Muscle of leg (tissue), 11 donors: ENCODE results near the gene ASTN2. TPM values are rescaled to one million over a fixed set of nuclear protein-coding genes. Genes with fewer than 3 reads are reported as not detected.
"Not testable (repeated sequence)": the region's sequence is repeated elsewhere in the genome, so short reads cannot be mapped to it uniquely, and the experiment has no call there.

Experiments
- DNase-seq: peaks from one replicate; pipeline ENCODE4 v3.0.0; 2013
- H3K27ac ChIP-seq: one replicate; pipeline ENCODE4 v1.5.1; 2013; ENCODE audit warnings: mild to moderate bottlenecking, low read length, control low read depth
- H3K27me3 ChIP-seq: one replicate; pipeline ENCODE4 v1.6.1; 2013; ENCODE audit warnings: low read length; ENCODE audit not compliant: control insufficient read depth, insufficient read depth
- H3K36me3 ChIP-seq: one replicate; pipeline ENCODE4 v1.6.1; 2013; ENCODE audit warnings: low read length; ENCODE audit not compliant: control insufficient read depth, insufficient read depth
- H3K4me1 ChIP-seq: one replicate; pipeline ENCODE4 v1.6.1; 2013; ENCODE audit warnings: low read length; ENCODE audit not compliant: control insufficient read depth, insufficient read depth
- H3K4me3 ChIP-seq: one replicate; pipeline ENCODE4 v1.5.1; 2013; ENCODE audit warnings: low read length, control low read depth
- H3K9me3 ChIP-seq: replicated peaks from 2 replicates; pipeline ENCODE4 v1.6.1; 2013; ENCODE audit warnings: low read depth, low read length; ENCODE audit not compliant: control insufficient read depth
- WGBS: methylation state at CpG from one replicate; pipeline ENCODE4 v1.1.5; 2013; ENCODE audit warnings: missing lambda C conversion rate; ENCODE audit not compliant: insufficient coverage; 5-methylcytosine and 5-hydroxymethylcytosine counted together
- polyA plus RNA-seq, 8 donors: library from polyadenylated mRNA; unstranded; fragments of 120-200 nt; gene quantifications; one replicate each; pipeline versions ENCODE4 v1.2.1 to v1.2.3, GENCODE V29; 2013; ENCODE audit warnings: inconsistent platforms in 1 of 8, low replicate concordance in 1 of 8; ENCODE audit not compliant: insufficient read length in 8 of 8, insufficient read depth in 1 of 8
- total RNA-seq: library from RNA; stranded (reverse); fragments of 120-200 nt; gene quantifications from one replicate; pipeline ENCODE4 v1.2.4, GENCODE V29; 2013

ASTN2 gene
- total and polyA plus RNA-seq, 9 donors = 2.7 to 10.9 (median 4.4) TPM

- H3K27me3 ChIP-seq = no peaks in the 10 kb centered on the region
- H3K36me3 ChIP-seq = peaks cover 29% of the 10 kb centered on the region
- no peak overlapping the region for H3K27ac ChIP-seq
- H3K9me3 ChIP-seq = no peaks in the 10 kb centered on the region
- no CpG with 5 or more reads among the region's 3 CpGs for WGBS
- no peaks in the 10 kb centered on the region for H3K4me1 ChIP-seq
- no peak overlapping the region for H3K4me3 ChIP-seq
- DNase-seq = peak; percentile 64
Measured at GRCh38 chr9:116695438-116695837, 719.4 kb downstream of the ASTN2 start.

GRCh38 chr9:116694785-116695291 is 720.0 kb downstream of the ASTN2 start:
- Histone ChIP-seq H3K4me3 (no peak overlapping the region), H3K36me3 (peaks cover 24% of the 10 kb centered on the region), H3K27ac (no peak overlapping the region), H3K9me3 (no peaks in the 10 kb centered on the region), H3K27me3 (no peaks in the 10 kb centered on the region), H3K4me1 (no peaks in the 10 kb centered on the region)
- no peak for DNase-seq
- WGBS = no CpG with 5 or more reads among the region's 4 CpGs

GRCh38 chr9:116693233-116693731 is 721.6 kb downstream of the ASTN2 start:
- no peak overlapping the region for H3K4me3 ChIP-seq
- H3K27me3 ChIP-seq = no peaks in the 10 kb centered on the region
- H3K36me3 ChIP-seq = peaks cover 8% of the 10 kb centered on the region
- WGBS = 89% methylated on average over 1 of the region's 2 CpGs
- H3K9me3 ChIP-seq = no peaks in the 10 kb centered on the region
- H3K27ac ChIP-seq = no peak overlapping the region
- H3K4me1 ChIP-seq = peaks cover 2% of the 10 kb centered on the region
- no peak for DNase-seq

GRCh38 chr9:116692616-116693015 is 722.2 kb downstream of the ASTN2 start:
- peaks cover 8% of the 10 kb centered on the region for H3K4me1 ChIP-seq
- no peak overlapping the region for H3K4me3 ChIP-seq
- WGBS = 25% methylated on average over 1 of the region's 2 CpGs
- H3K9me3 ChIP-seq = no peaks in the 10 kb centered on the region
- H3K27me3 ChIP-seq = no peaks in the 10 kb centered on the region
- no peak overlapping the region for H3K27ac ChIP-seq
- no peak for DNase-seq
- peaks cover 1% of the 10 kb centered on the region for H3K36me3 ChIP-seq

- Histone ChIP-seq H3K4me1 (peaks cover 14% of the 10 kb centered on the region), H3K4me3 (no peak overlapping the region), H3K27me3 (no peaks in the 10 kb centered on the region), H3K27ac (no peak overlapping the region), H3K9me3 (no peaks in the 10 kb centered on the region), H3K36me3 (no peaks in the 10 kb centered on the region)
- DNase-seq = no peak
- 93% methylated on average over 3 of the region's 3 CpGs for WGBS
Measured at GRCh38 chr9:116691607-116692006, 723.2 kb downstream of the ASTN2 start.

- H3K4me3 ChIP-seq, H3K27me3 ChIP-seq, H3K9me3 ChIP-seq, H3K36me3 ChIP-seq, DNase-seq, H3K27ac ChIP-seq: not testable (repeated sequence)
- peaks cover 17% of the 10 kb centered on the region for H3K4me1 ChIP-seq
Measured at GRCh38 chr9:116690805-116691204, 724.1 kb downstream of the ASTN2 start.

- WGBS = 89% methylated on average over 1 of the region's 3 CpGs
- H3K27me3 ChIP-seq = no peaks in the 10 kb centered on the region
- peaks cover 17% of the 10 kb centered on the region for H3K4me1 ChIP-seq
Measured at GRCh38 chr9:116689486-116690032, 725.3 kb downstream of the ASTN2 start.

GRCh38 chr9:116688806-116689485 is 725.9 kb downstream of the ASTN2 start:
- DNase-seq = no peak
- no peak overlapping the region for H3K4me3 ChIP-seq
- H3K4me1 ChIP-seq = peaks cover 17% of the 10 kb centered on the region
- no peaks in the 10 kb centered on the region for H3K36me3 ChIP-seq
- no peaks in the 10 kb centered on the region for H3K9me3 ChIP-seq
- H3K27me3 ChIP-seq = no peaks in the 10 kb centered on the region
- 80% methylated on average over 1 of the region's 3 CpGs for WGBS
- H3K27ac ChIP-seq = no peak overlapping the region

More at GRCh38 chr9:116689486-116690032, 725.3 kb downstream of the ASTN2 start:
- Histone ChIP-seq H3K36me3 (no peaks in the 10 kb centered on the region), H3K27ac (no peak overlapping the region), H3K9me3 (no peaks in the 10 kb centered on the region), H3K4me3 (no peak overlapping the region)
- no peak for DNase-seq

- peaks cover 17% of the 10 kb centered on the region for H3K4me1 ChIP-seq
Measured at GRCh38 chr9:116687754-116688135, 727.1 kb downstream of the ASTN2 start.

GRCh38 chr9:116687074-116687753 is 727.6 kb downstream of the ASTN2 start, which contains the start of gene TRIM32:
TSS of gene TRIM32 (plus strand) at chr9:116687305. CDS start at chr9:116697743, 10,438 bp downstream.
- Histone ChIP-seq H3K27ac (no peak within 1 kb of the TSS), H3K36me3 (no peaks in the 10 kb centered on the region), H3K9me3 (no peaks in the 10 kb centered on the region), H3K27me3 (no peaks in the 10 kb centered on the region), H3K4me3 (peak within 1 kb of the TSS; percentile 87), H3K4me1 (peaks cover 17% of the 10 kb centered on the region)
- WGBS = under 1% methylated on average over 44 of the region's 54 CpGs
- DNase-seq = peak; percentile 96

More at GRCh38 chr9:116687754-116688135, 727.1 kb downstream of the ASTN2 start:
- 13% methylated on average over 7 of the region's 7 CpGs for WGBS
- no peaks in the 10 kb centered on the region for H3K36me3 ChIP-seq
- no peaks in the 10 kb centered on the region for H3K27me3 ChIP-seq
- no peaks in the 10 kb centered on the region for H3K9me3 ChIP-seq
- no peak for DNase-seq
- H3K27ac ChIP-seq = no peak overlapping the region
- H3K4me3 ChIP-seq = peak overlapping the region; percentile 87
